Fibroblast of skin of right biceps (primary cell): ENCODE results near the gene PLAAT4.
"Not testable (repeated sequence)": the region's sequence is repeated elsewhere in the genome, so short reads cannot be mapped to it uniquely, and the experiment has no call there.

Source experiments
- DNase-seq: peaks from one replicate; pipeline ENCODE4 v3.0.0-alpha.2; 2013

PLAAT4 gene

GRCh38 chr11:63511048-63511748 is 25.4 kb upstream of the PLAAT4 start:
- DNase-seq = no peak

GRCh38 chr11:63512816-63513215 is 23.8 kb upstream of the PLAAT4 start:
- no peak for DNase-seq

DNA sequence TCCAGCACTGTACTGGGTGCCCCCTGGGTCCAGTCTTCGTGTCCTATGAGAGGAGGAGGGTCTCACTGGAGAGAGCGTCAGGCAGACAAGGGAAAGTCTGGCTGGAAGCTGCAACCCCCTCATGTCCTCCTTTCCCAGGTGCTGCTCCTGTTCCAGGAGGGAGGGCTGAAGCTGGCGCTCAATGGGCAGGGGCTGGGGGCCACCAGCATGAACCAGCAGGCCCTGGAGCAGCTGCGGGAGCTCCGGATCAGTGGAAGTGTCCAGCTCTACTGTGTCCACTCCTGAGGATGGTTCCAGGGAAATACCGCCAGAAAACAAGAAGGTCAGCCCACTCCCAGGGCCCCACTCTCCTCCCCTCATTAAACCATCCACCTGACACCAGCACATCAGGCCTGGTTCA is 20.5 kb upstream of the PLAAT4 start:
- DNase-seq = no peak

DNA sequence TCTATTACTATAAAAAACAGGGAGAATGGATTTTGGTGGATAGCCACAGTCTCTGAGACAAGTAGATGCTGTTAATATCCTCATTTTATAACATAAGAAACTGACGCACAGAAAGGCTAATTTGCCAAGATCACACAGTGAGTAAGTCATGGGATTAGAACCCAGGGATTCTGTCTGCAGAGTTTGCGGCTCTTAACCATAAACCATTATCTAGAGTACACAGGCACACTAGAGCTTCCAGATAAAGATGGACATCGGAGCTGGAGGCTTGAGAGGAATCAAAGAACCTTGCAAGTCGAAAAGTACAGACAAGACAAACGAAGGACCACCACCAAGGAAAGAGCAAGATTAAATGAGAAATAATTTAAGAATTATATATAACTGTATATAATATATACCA is 19.5 kb upstream of the PLAAT4 start:
- DNase-seq = no peak

GRCh38 chr11:63518548-63518947 is 18.1 kb upstream of the PLAAT4 start:
- DNase-seq = peak; percentile 31

GRCh38 chr11:63520606-63521170 is 15.9 kb upstream of the PLAAT4 start:
- DNase-seq = no peak

DNA sequence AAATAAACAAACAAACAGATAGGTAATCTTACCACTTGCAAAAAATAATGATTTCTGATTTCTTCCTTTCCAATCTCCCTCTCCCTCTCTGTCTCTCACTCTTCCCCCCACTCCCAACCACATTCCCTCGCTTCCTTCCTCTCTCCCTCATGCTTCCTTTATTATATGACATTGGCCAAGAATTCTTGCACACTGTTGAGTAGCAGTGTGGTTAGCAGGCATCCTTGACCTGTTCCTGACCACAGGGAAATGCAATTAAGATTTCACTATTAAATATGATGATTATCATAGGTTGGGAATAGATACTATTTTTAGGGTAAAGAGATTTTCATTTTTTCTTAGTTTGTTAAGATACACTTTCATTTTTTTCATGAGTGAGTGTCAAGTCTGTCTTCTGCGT is 14.7 kb upstream of the PLAAT4 start:
- no peak for DNase-seq

DNA sequence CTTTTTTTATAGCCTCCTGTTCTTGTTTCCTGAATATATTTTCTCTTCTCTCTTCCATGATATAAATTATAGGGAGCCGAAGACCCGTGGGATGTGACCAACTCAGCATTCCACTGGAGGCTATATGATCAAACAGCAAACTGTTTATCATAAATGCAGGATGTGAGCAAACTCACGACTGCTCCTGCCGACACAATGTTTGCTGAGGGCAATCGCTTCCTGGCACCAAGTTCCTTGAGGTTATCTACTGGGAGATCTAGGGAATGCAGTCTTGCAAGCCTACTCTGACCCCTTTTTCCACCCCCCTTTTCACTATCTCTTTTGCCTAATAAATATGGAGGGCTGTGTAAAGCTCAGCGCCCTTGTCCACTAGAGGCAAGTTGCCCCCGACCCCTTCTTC is 13.5 kb upstream of the PLAAT4 start:
- DNase-seq = no peak

- no peak for DNase-seq
Measured at GRCh38 chr11:63527667-63528066, 8.9 kb upstream of the PLAAT4 start.

- DNase-seq = not testable (repeated sequence)
Measured at GRCh38 chr11:63528156-63528555, 8.5 kb upstream of the PLAAT4 start.

DNA sequence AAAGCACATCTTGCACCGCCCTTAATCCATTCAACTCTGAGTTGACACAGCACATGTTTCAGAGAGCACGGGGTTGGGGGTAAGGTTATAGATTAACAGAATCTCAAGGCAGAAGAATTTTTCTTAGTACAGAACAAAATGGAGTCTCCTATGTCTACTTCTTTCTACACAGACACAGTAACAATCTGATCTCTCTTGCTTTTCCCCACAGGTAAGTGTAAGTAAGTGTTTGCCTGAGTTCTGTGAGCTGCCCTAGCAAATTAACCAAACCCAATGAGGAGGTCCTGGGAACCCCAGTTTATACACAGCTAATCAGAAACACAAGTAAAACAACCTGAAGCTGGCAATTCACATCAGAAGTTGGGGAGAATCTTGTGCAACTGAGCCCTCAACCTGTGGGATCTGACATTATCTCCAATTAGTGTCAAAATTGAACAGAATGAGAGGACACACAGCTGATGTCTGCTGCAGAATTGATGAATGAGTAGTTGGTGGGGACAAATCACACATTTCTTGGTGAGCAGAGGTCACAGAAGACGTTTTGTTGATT is 7.8 kb upstream of the PLAAT4 start:
- DNase-seq = not testable (repeated sequence)

DNA sequence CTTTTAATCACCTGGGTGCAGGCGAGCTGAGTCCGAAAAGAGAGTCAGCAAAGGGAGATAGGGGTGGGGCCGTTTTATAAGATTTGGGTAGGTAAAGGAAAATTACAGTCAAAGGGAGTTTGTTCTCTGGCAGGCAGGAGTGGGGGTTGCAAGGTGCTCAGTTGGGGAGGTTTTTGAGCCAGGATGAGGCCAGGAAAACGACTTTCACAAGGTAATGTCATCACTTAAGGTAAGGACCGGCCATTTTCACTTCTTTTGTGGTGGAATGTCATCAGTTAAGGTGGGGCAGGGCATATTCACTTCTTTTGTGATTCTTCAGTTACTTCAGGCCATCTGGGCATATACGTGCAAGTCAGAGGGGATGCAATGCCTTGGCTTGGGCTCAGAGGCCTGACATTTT is 7.2 kb upstream of the PLAAT4 start:
- DNase-seq = not testable (repeated sequence)

GRCh38 chr11:63530021-63530420 is 6.6 kb upstream of the PLAAT4 start:
- DNase-seq = no peak

DNA sequence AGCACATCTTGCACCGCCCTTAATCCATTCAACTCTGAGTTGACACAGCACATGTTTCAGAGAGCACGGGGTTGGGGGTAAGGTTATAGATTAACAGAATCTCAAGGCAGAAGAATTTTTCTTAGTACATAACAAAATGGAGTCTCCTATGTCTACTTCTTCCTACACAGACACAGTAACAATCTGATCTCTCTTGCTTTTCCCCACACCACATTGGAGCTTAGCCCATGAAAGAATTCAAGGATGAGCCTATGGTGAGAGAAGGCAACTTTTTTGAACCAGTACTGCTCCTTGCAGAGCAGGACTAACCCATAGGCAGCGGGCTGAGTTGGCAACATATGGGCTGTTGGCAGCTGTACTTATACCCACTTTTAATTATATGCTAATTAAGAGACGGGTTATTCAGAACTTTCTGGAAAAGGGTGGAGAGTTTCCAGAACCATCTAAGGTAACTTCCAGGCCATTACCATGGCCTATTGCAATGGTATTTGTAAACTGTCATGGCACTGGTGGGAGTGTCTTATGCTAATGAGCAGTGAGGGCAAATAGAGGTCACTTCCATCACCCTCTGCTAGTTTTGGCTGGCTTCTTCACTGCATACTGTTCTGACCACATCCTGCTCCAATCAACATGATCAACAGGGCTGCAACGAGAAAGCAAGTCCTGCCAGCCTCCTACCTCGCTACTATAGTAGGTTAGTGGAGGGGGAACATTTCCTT is 5.4 kb upstream of the PLAAT4 start:
- DNase-seq = peak; percentile 86

DNA sequence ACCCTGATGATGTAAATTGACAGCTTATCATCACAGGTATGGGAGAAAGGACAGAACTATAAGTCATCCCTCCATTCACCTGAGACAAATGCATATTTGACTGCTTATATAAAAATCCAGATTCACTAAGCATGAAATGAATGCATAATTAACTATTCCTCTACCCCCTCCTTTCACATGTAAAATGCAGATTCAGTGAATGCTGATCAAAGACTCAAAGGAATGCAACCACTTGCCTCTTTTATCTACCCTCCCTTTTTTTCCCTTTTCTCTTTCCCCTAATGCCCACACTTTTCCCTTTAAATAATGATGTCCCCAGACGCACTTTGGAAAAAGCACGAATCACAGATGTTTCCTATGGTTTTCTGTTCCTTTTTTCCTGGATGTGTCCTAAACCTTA is 4.5 kb upstream of the PLAAT4 start:
- no peak for DNase-seq

GRCh38 chr11:63532799-63533475 is 3.7 kb upstream of the PLAAT4 start:
- no peak for DNase-seq

GRCh38 chr11:63534076-63534475 is 2.5 kb upstream of the PLAAT4 start:
- no peak for DNase-seq

GRCh38 chr11:63534895-63535461 is 1.6 kb upstream of the PLAAT4 start:
- DNase-seq = no peak

GRCh38 chr11:63535734-63536133 is 874 bp upstream of the PLAAT4 start:
- no peak for DNase-seq

DNA sequence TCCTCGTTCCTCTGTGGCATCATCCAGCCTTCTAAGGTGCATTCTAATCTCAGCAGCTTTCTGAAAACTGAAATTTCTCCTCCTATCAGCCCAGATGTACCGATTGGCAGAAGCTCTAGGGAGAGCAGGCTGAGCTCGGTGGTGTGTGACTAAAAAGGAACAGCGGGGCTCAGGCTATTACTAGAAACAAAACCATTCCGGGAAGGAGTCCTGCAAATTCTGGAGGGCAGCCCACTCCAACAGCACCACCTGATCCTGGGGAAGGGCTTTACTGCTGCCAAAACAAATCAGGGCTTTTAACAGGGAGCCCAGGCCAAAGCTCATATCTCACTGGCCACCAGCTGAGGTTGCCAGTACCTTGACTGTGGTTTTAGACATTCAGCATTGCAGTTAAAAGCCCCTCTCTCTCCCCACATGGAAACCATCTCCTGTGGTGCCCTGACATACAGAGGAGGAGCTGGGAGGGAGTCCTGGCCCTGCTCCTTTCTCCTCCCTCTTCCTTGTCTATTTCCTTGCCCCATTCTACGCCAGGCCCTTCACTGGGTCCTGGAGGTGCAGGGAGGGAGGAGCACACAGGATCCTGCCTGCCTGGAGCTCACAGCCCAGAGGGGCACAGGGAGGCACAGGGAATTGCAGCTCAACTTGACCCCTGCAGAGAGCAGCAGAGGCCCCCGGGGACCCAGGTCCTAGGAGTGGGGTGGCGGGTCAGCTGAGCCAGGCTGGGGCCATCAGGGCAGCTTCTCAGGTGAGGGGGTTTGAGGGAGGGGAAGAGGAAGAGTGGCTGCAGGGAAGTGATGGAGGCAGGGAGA is 889 bp downstream of the PLAAT4 start:
- peak; percentile 42 for DNase-seq

GRCh38 chr11:63542506-63542905 is 5.9 kb downstream of the PLAAT4 start:
- DNase-seq = not testable (repeated sequence)

DNA sequence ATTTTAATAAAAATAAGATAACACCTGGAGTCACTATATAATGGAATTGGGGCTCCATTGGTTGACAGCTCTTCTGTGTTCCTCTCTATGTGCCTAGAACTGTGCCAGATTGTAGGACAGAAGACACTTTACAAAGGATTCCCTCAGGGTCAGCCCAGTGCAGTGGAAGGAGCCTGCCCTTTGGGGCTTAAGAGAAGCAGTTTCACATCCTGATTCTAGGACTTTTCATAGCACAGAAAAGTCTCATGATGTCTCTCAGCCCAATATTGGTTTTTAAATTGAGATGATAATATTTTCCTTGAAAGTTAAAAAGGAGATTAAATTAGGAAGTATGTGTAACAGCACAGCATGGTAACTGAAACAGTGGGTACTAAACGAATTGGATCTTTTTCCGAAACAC is 7.1 kb downstream of the PLAAT4 start:
- DNase-seq = no peak
